GM18951 (cell line): ENCODE results near the gene XBP1.

Source experiments
- POLR2A ChIP-seq: IDR thresholded peaks from 4 replicates; pipeline ENCODE4 v1.6.1; 2011; ENCODE audit warnings: mild to moderate bottlenecking; ENCODE audit not compliant: insufficient read length, insufficient read depth; ENCODE audit errors: extremely low read depth
- in situ Hi-C: fragments of 300-500 bp; cut with MboI; formaldehyde crosslinking; loops from one replicate; pipeline ENCODE4 v1.12.0; 2022; ENCODE audit warnings: low sequenced_read_pairs, mixed read lengths, inconsistent platforms; ENCODE audit not compliant: unreplicated experiment

XBP1 gene

GRCh38 chr22:28795071-28795693 is 5.2 kb downstream of the XBP1 start:
- TF ChIP-seq POLR2A: no peak
- in situ Hi-C loops: no loop called here

GRCh38 chr22:28793976-28794584 is 6.3 kb downstream of the XBP1 start:
- no peak for TF ChIP-seq POLR2A
- in situ Hi-C loops: no loop called here

- in situ Hi-C loops: no loop called here
- TF ChIP-seq POLR2A: peak; percentile 41
Measured at GRCh38 chr22:28792491-28793383, 7.6 kb downstream of the XBP1 start.

- in situ Hi-C loops: no loop called here
Measured at GRCh38 chr22:28791841-28792490, 8.4 kb downstream of the XBP1 start.

GRCh38 chr22:28791124-28791523 is 9.2 kb downstream of the XBP1 start:
- in situ Hi-C loops: no loop called here
- no peak for TF ChIP-seq POLR2A

More at GRCh38 chr22:28791841-28792490, 8.4 kb downstream of the XBP1 start:
- TF ChIP-seq POLR2A: no peak

GRCh38 chr22:28788601-28789000 is 11.8 kb downstream of the XBP1 start:
- in situ Hi-C loops: no loop called here
- TF ChIP-seq POLR2A: no peak

- TF ChIP-seq POLR2A: no peak
Measured at GRCh38 chr22:28783786-28784671, 16.3 kb downstream of the XBP1 start.

GRCh38 chr22:28780296-28780695 is 20.1 kb downstream of the XBP1 start:
- in situ Hi-C loops: no loop called here
- no peak for TF ChIP-seq POLR2A

More at GRCh38 chr22:28783786-28784671, 16.3 kb downstream of the XBP1 start:
- in situ Hi-C loops: no loop called here

- no peak for TF ChIP-seq POLR2A
- in situ Hi-C loops: no loop called here
Measured at GRCh38 chr22:28779833-28780232, 20.5 kb downstream of the XBP1 start.

GRCh38 chr22:28774378-28774777 is 26.0 kb downstream of the XBP1 start:
- in situ Hi-C loops: no loop called here
- no peak for TF ChIP-seq POLR2A

GRCh38 chr22:28773461-28773867 is 26.9 kb downstream of the XBP1 start:
- in situ Hi-C loops: no loop called here
- TF ChIP-seq POLR2A: no peak
